ENCODE results near the gene POLR1D. TPM values are rescaled to one million over a fixed set of nuclear protein-coding genes. Genes with fewer than 3 reads are reported as not detected.

Gene POLR1D
- total and polyA plus RNA-seq, 8 donors = 43.7 to 230 (median 139) TPM

- Histone ChIP-seq H3K27ac (peak overlapping the region in 1 of 5 donors; percentile 56), H3K27me3 (no peaks in the 10 kb centered on the region), H3K9me3 (peaks cover 0 to under 1% (median 0%) of the 10 kb centered on the region in 4 donors), H3K36me3 (peaks cover 5 to 12% (median 11%) of the 10 kb centered on the region in 4 donors), H3K4me1 (peaks cover 0 to 51% (median 27%) of the 10 kb centered on the region in 4 donors), H3K4me3 (no peak overlapping the region)
- TF ChIP-seq POLR2AphosphoS5 (IDR thresholded peaks at IDR 0.05) = peak in 1 of 3 donors; percentile 23
- TF ChIP-seq, protein P1, sequence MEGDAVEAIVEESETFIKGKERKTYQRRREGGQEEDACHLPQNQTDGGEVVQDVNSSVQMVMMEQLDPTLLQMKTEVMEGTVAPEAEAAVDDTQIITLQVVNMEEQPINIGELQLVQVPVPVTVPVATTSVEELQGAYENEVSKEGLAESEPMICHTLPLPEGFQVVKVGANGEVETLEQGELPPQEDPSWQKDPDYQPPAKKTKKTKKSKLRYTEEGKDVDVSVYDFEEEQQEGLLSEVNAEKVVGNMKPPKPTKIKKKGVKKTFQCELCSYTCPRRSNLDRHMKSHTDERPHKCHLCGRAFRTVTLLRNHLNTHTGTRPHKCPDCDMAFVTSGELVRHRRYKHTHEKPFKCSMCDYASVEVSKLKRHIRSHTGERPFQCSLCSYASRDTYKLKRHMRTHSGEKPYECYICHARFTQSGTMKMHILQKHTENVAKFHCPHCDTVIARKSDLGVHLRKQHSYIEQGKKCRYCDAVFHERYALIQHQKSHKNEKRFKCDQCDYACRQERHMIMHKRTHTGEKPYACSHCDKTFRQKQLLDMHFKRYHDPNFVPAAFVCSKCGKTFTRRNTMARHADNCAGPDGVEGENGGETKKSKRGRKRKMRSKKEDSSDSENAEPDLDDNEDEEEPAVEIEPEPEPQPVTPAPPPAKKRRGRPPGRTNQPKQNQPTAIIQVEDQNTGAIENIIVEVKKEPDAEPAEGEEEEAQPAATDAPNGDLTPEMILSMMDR (IDR thresholded peaks at IDR 0.05) = no peak
- intact Hi-C loops (cut with DNase I; ENCODE audit: low total_unique reads) = no loop called here
- DNase-seq = peak in 1 of 2 donors; percentile 81
- WGBS, 5 donors = 3 to 16% (median 10%) methylated on average over 1 of the region's 1 CpG
These were observed 22.6 kb downstream of the POLR1D start for GRCh38 chr13:27644302-27644701.

- 94 to 100% (median 96%) methylated on average over 1 of the region's 1 CpG for WGBS, 5 donors
- peaks cover 17 to 43% (median 37%) of the 10 kb centered on the region in 4 donors for H3K36me3 ChIP-seq
- intact Hi-C loops (cut with DNase I; ENCODE audit: low total_unique reads) = no loop called here
- H3K9me3 ChIP-seq = peaks cover 0 to 15% (median 11%) of the 10 kb centered on the region in 4 donors
- H3K27ac ChIP-seq = no peak overlapping the region
- H3K4me3 ChIP-seq = no peak overlapping the region
- no peak for DNase-seq
- no peak for TF ChIP-seq EP300 (IDR thresholded peaks at IDR 0.05)
- TF ChIP-seq POLR2AphosphoS5 (IDR thresholded peaks at IDR 0.05) = no peak
- TF ChIP-seq, protein P1 (IDR thresholded peaks at IDR 0.05) = no peak
- TF ChIP-seq POLR2A (IDR thresholded peaks at IDR 0.05) = no peak
- no peaks in the 10 kb centered on the region for H3K27me3 ChIP-seq
- peaks cover 0 to 12% (median 4%) of the 10 kb centered on the region in 4 donors for H3K4me1 ChIP-seq
These were observed 28.6 kb downstream of the POLR1D start for GRCh38 chr13:27650312-27650711.

- no peak for DNase-seq
- peaks cover 0 to 29% (median 13%) of the 10 kb centered on the region in 4 donors for H3K4me1 ChIP-seq
- no peak overlapping the region for H3K4me3 ChIP-seq
- H3K9me3 ChIP-seq = peaks cover 0 to 15% (median 11%) of the 10 kb centered on the region in 4 donors
- H3K27me3 ChIP-seq = no peaks in the 10 kb centered on the region
- TF ChIP-seq POLR2AphosphoS5 (IDR thresholded peaks at IDR 0.05) = no peak
- TF ChIP-seq, protein P1 (IDR thresholded peaks at IDR 0.05) = no peak
- TF ChIP-seq EP300 (IDR thresholded peaks at IDR 0.05) = no peak
- H3K36me3 ChIP-seq = peaks cover 12 to 34% (median 28%) of the 10 kb centered on the region in 4 donors
- H3K27ac ChIP-seq = no peak overlapping the region
- intact Hi-C loops (cut with DNase I; ENCODE audit: low total_unique reads) = no loop called here
- 78 to 98% (median 93%) methylated on average over 3 of the region's 3 CpGs for WGBS, 5 donors
These were observed 32.4 kb downstream of the POLR1D start for GRCh38 chr13:27654059-27654458.

- Histone ChIP-seq H3K4me3 (no peak overlapping the region), H3K27ac (no peak overlapping the region), H3K4me1 (peaks cover 0 to 37% (median 15%) of the 10 kb centered on the region in 4 donors), H3K36me3 (peaks cover 7 to 26% (median 20%) of the 10 kb centered on the region in 4 donors), H3K27me3 (no peaks in the 10 kb centered on the region), H3K9me3 (peaks cover 0 to 12% (median 7%) of the 10 kb centered on the region in 4 donors)
- DNase-seq = no peak
- WGBS, 5 donors = 89 to 100% (median 92%) methylated on average over 1 of the region's 1 CpG
- no peak for TF ChIP-seq EP300 (IDR thresholded peaks at IDR 0.05)
- TF ChIP-seq POLR2AphosphoS5 (IDR thresholded peaks at IDR 0.05) = no peak
- no peak for TF ChIP-seq POLR2A (IDR thresholded peaks at IDR 0.05)
- TF ChIP-seq, protein P1 (IDR thresholded peaks at IDR 0.05) = no peak
- intact Hi-C loops (cut with DNase I; ENCODE audit: low total_unique reads) = no loop called here
These were observed 33.1 kb downstream of the POLR1D start for GRCh38 chr13:27654816-27655215.
